Measurements from ENCODE around the gene BAHCC1. TPM values are rescaled to one million over a fixed set of nuclear protein-coding genes. Genes with fewer than 3 reads are reported as not detected.

BAHCC1 gene
- total and polyA plus RNA-seq, 2 of the 4 experiments (the other 2 are of a cell fraction) = 0.36 to 7.8 TPM

GRCh38 chr17:81513372-81513752 is 118.1 kb downstream of the BAHCC1 start:
- ChIA-PET POLR2A (ENCODE audit: unreplicated experiment) (interaction anchor here (0.5 to 0.9 kb wide), 2 partner anchors 15 to 118 kb away, joined by 3 to 5 read pairs; partner anchors contain the start of gene BAHCC1), CTCF (no interaction called here)
- Histone ChIP-seq H3K14ac (replicated peaks; ENCODE audit: low read depth, low read length) (peak overlapping the region; percentile 93), H3K9me3 (ENCODE audit: control insufficient read depth, insufficient read depth, low read length) (no peaks in the 10 kb centered on the region), H2AFZ (replicated peaks; ENCODE audit: low read length, poor library complexity) (peak overlapping the region; percentile 86), H3K4ac (ENCODE audit: low read depth, low read length) (peak overlapping the region; percentile 99), H3K79me1 (ENCODE audit: low read depth in 1 of 2, low read length in 2 of 2) (peaks cover 6 to 66% of the 10 kb centered on the region in 2 experiments; a peak in 3 of 4 replicates), H3K4me1 (ENCODE audit: control insufficient read depth, insufficient read depth, low read length) (peaks cover 20% of the 10 kb centered on the region), H4K20me1 (ENCODE audit: insufficient read depth, low read length) (peaks cover 62% of the 10 kb centered on the region), H3K9ac (ENCODE audit: low read depth, low read length) (peak overlapping the region; percentile 97), H3K9me1 (ENCODE audit: insufficient read depth, low read length) (no peaks in the 10 kb centered on the region), H2BK120ac (ENCODE audit: low read depth, low read length) (peak overlapping the region; percentile 90), H2BK15ac (ENCODE audit: low read depth, low read length) (peak overlapping the region; percentile 76; the same call in 1 of the 3 replicates), H4K8ac (ENCODE audit: low read depth in 2 of 2, low read length in 2 of 2) (peak overlapping the region; percentile 92 to 96), H4K5ac (ENCODE audit: low read depth, low read length) (peak overlapping the region; percentile 74), H3K4me2 (ENCODE audit: low read depth, low read length) (peak overlapping the region; percentile 84), H2BK20ac (ENCODE audit: low read depth, low read length) (no peak overlapping the region; the same call in 1 of the 2 replicates), H3K56ac (ENCODE audit: extremely low read depth, insufficient read depth, low read length) (peak overlapping the region; percentile 94), H3K18ac (ENCODE audit: low read depth, low read length) (peak overlapping the region; percentile 72), H2AK9ac (replicated peaks; ENCODE audit: low read depth, low read length, poor library complexity) (peak overlapping the region; percentile 100), H3K27ac (ENCODE audit: insufficient read depth, low read length) (peak overlapping the region; percentile 99), H3K4me3 (ENCODE audit: insufficient read depth, low read depth, low read length) (peak overlapping the region; percentile 43), H3K23ac (ENCODE audit: low read depth, low read length) (peak overlapping the region; percentile 77), H2AK5ac (ENCODE audit: low read depth, low read length) (peak overlapping the region; percentile 99), H2BK5ac (ENCODE audit: low read depth, low read length, poor library complexity, severe bottlenecking) (peak overlapping the region; percentile 95), H4K91ac (ENCODE audit: insufficient read depth, low read depth, low read length) (peak overlapping the region; percentile 99), H3K27me3 (ENCODE audit: control insufficient read depth, insufficient read depth, low read length) (no peaks in the 10 kb centered on the region), H3K36me3 (ENCODE audit: control insufficient read depth, insufficient read depth, low read length) (peaks cover 37% of the 10 kb centered on the region)
- dilution Hi-C loops (cut with HindIII; ENCODE audit: low sequenced_read_pairs, unreplicated experiment) = no loop called here
- 0% methylated on average over 5 of the region's 23 CpGs; no CpG with 5 or more reads in 1 of the 2 experiments for WGBS, 2 experiments (ENCODE audit: extremely low coverage in 2 of 2, insufficient read length in 1 of 2)
- TF ChIP-seq CEBPB (IDR thresholded peaks at IDR 0.05; ENCODE audit: low read depth, low read length) = no peak
- TF ChIP-seq RAD21 (IDR thresholded peaks at IDR 0.05; ENCODE audit: low read length) = no peak
- no peak for TF ChIP-seq BHLHE40 (IDR thresholded peaks at IDR 0.05; ENCODE audit: low read depth, low read length)
- no peak for TF ChIP-seq FOS (IDR thresholded peaks at IDR 0.05; ENCODE audit: low read depth, low read length)
- no peak for TF ChIP-seq CHD1 (IDR thresholded peaks at IDR 0.05; ENCODE audit: low read depth, low read length)
- no peak; the same call in 1 of the 2 replicates for TF ChIP-seq POLR2A (IDR thresholded peaks at IDR 0.05; ENCODE audit: low read depth, low read length)
- no peak for TF ChIP-seq RFX5 (IDR thresholded peaks at IDR 0.05; ENCODE audit: low read depth, low read length)
- TF ChIP-seq MAZ (IDR thresholded peaks at IDR 0.05; ENCODE audit: borderline replicate concordance, low read depth, low read length) = no peak
- no peak for TF ChIP-seq MXI1 (IDR thresholded peaks at IDR 0.05; ENCODE audit: borderline replicate concordance, low read depth, low read length)
- TF ChIP-seq NFE2L2 (IDR thresholded peaks at IDR 0.05; ENCODE audit: low read depth, low read length) = no peak
- TF ChIP-seq SMC3 (IDR thresholded peaks at IDR 0.05; ENCODE audit: low read depth, low read length) = no peak
- no peak for TF ChIP-seq MAFK (IDR thresholded peaks at IDR 0.05; ENCODE audit: low read depth, low read length)
- ATAC-seq (ENCODE audit: low read depth) (peak; percentile 1), DNase-seq (peak; percentile 43)
- no TSS peak for BruUV-seq (replicated peaks)
- intact Hi-C loops (cut with micrococcal nuclease) = no loop called here
- in situ Hi-C loops (cut with MboI; ENCODE audit: low sequenced_read_pairs) = no loop called here
